Suprapubic skin (tissue), 4 donors: ENCODE measurements around the gene KCNE2.

Source experiments
- EP300 ChIP-seq: sonication (generic); formaldehyde crosslinking; IDR thresholded peaks from one replicate; pipeline ENCODE4 v1.6.1; 2017; ENCODE audit warnings: antibody characterized with exemption
- POLR2A ChIP-seq, 2 donors: fragments of 450-650 bp; IDR thresholded peaks; one replicate each; pipeline ENCODE4 v1.6.1; 2017; ENCODE audit warnings: antibody characterized with exemption in 2 of 2, mild to moderate bottlenecking in 2 of 2, moderate library complexity in 2 of 2
- POLR2AphosphoS5 ChIP-seq, 3 donors: sonication (generic); formaldehyde crosslinking; IDR thresholded peaks; one replicate each; pipeline ENCODE4 v1.6.1; 2017; ENCODE audit warnings: antibody characterized with exemption in 3 of 3
- TF ChIP-seq, protein P1 (sequence below), 2 donors: fragments of 200-600 bp in 1 of 2; fragments of 450-650 bp in 1 of 2; sonication (generic) in 1 of 2; IDR thresholded peaks; one replicate each; pipeline ENCODE4 v1.5.1; 2016 to 2019; ENCODE audit warnings: antibody characterized with exemption in 2 of 2, mild to moderate bottlenecking in 1 of 2, moderate library complexity in 1 of 2

DNA sequence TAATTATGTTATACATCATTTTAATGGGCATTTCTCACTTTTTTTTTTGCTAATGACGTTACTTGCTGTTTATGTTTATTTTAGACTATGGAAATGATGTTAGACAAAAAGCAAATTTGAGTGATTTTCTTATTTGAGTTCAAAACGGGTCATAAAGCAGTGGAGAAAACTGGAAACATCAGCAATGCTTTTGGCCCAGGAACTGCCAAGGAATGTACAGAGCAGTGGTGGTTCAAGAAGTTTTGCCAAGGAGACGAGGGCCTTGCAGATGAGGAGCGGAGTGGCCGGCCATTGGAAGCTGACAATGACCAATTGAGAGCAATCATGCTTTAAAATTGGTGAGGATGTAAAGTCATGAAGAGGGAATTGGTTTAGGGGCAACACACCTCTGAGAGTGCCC, 32.1 kb upstream of the KCNE2 start:
- TF ChIP-seq, protein P1, sequence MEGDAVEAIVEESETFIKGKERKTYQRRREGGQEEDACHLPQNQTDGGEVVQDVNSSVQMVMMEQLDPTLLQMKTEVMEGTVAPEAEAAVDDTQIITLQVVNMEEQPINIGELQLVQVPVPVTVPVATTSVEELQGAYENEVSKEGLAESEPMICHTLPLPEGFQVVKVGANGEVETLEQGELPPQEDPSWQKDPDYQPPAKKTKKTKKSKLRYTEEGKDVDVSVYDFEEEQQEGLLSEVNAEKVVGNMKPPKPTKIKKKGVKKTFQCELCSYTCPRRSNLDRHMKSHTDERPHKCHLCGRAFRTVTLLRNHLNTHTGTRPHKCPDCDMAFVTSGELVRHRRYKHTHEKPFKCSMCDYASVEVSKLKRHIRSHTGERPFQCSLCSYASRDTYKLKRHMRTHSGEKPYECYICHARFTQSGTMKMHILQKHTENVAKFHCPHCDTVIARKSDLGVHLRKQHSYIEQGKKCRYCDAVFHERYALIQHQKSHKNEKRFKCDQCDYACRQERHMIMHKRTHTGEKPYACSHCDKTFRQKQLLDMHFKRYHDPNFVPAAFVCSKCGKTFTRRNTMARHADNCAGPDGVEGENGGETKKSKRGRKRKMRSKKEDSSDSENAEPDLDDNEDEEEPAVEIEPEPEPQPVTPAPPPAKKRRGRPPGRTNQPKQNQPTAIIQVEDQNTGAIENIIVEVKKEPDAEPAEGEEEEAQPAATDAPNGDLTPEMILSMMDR (IDR thresholded peaks at IDR 0.05), result no peak
- no peak for TF ChIP-seq POLR2AphosphoS5 (IDR thresholded peaks at IDR 0.05)
- no peak for TF ChIP-seq POLR2A (IDR thresholded peaks at IDR 0.05)
- no peak for TF ChIP-seq EP300
